HepG2 (cell line): ENCODE data around the gene SLC9A8. TPM values are rescaled to one million over a fixed set of nuclear protein-coding genes. Genes with fewer than 3 reads are reported as not detected.

ENCODE experiments used
- CHCHD3 ChIP-seq: sonication (generic); formaldehyde crosslinking; IDR thresholded peaks from 2 replicates; pipeline ENCODE4 v1.8.0; 2022; ENCODE audit warnings: mild to moderate bottlenecking, missing genetic modification reagents, moderate library complexity
- CHD2 ChIP-seq: IDR thresholded peaks from 2 replicates; pipeline ENCODE4 v1.6.1; 2011; ENCODE audit warnings: low read depth, low read length, improper control_type of control experiment
- PPARG ChIP-seq: conservative IDR thresholded peaks from 2 replicates; pipeline ENCODE4 v1.6.1; 2016; ENCODE audit warnings: missing biosample characterization, missing genetic modification reagents
- PRDM4 ChIP-seq: sonication (generic); formaldehyde crosslinking; IDR thresholded peaks from 2 replicates; pipeline ENCODE4 v1.9.0; 2021; ENCODE audit warnings: missing genetic modification reagents, borderline replicate concordance
- PRMT3 ChIP-seq: sonication (generic); formaldehyde crosslinking; IDR thresholded peaks from 2 replicates; pipeline ENCODE4 v1.8.1; 2022; ENCODE audit warnings: low read depth, mild to moderate bottlenecking, moderate library complexity, missing genetic modification reagents, borderline replicate concordance
- RFX5 ChIP-seq: IDR thresholded peaks from 2 replicates; pipeline ENCODE4 v1.6.1; 2011; ENCODE audit warnings: low read depth, low read length, improper control_type of control experiment
- SCMH1 ChIP-seq: sonication (generic); formaldehyde crosslinking; IDR thresholded peaks from 2 replicates; pipeline ENCODE4 v1.9.0; 2021; ENCODE audit warnings: missing genetic modification reagents, mild to moderate bottlenecking, borderline replicate concordance
- ZBTB49 ChIP-seq: sonication (generic); formaldehyde crosslinking; IDR thresholded peaks from 2 replicates; pipeline ENCODE4 v1.4.0; 2020; ENCODE audit warnings: missing genetic modification reagents, borderline replicate concordance
- ZFP36 ChIP-seq: fragments of 150-350 bp; IDR thresholded peaks from 2 replicates; pipeline ENCODE4 v1.6.1; 2018; ENCODE audit warnings: borderline replicate concordance, low read length, low read depth; ENCODE audit not compliant: partially characterized antibody
- ZHX1 ChIP-seq: sonication (generic); formaldehyde crosslinking; IDR thresholded peaks from 2 replicates; pipeline ENCODE4 v1.8.1; 2022; ENCODE audit warnings: low read depth, mild to moderate bottlenecking, missing genetic modification reagents
- ZNF350 ChIP-seq: sonication (generic); formaldehyde crosslinking; IDR thresholded peaks from 2 replicates; pipeline ENCODE4 v1.4.0; 2020; ENCODE audit warnings: mild to moderate bottlenecking, low read depth, missing genetic modification reagents, borderline replicate concordance
- ZNF530 ChIP-seq: sonication (generic); formaldehyde crosslinking; IDR thresholded peaks from 2 replicates; pipeline ENCODE4 v1.5.0; 2020; ENCODE audit warnings: low read depth, mild to moderate bottlenecking, missing genetic modification reagents
- ZNF784 ChIP-seq: sonication (generic); formaldehyde crosslinking; IDR thresholded peaks from 2 replicates; pipeline ENCODE4 v1.5.1; 2020; ENCODE audit warnings: missing genetic modification reagents, mild to moderate bottlenecking, borderline replicate concordance
- polyA plus RNA-seq, 8 experiments: library from polyadenylated mRNA; depleted of rRNA in 3 of 8; stranded (reverse) in 7 of 8; unstranded in 1 of 8; fragments of >200 nt; fragmentation: Illumina TruSeq in 4 of 8; extraction: Trizol in 4 of 8; gene quantifications; 2 replicates each; pipeline versions ENCODE4 v1.2.1 to v1.2.3, GENCODE V29; 2011 to 2016; ENCODE audit warnings: low read depth in 4 of 8, missing spikeins in 1 of 8, mixed read lengths in 1 of 8; ENCODE audit not compliant: insufficient read depth in 1 of 8
- total RNA-seq, 5 experiments: library from RNA; depleted of rRNA; stranded (reverse); fragments of >200 nt; fragmentation: Illumina TruSeq; extraction: Trizol; gene quantifications; 2 replicates each; pipeline ENCODE4 v1.2.3, GENCODE V29; 2016; ENCODE audit warnings: low read depth in 1 of 5
- TF ChIP-seq, protein P1 (sequence below): sonication (generic); formaldehyde crosslinking; IDR thresholded peaks from 2 replicates; pipeline ENCODE4 v1.4.0; 2020; ENCODE audit warnings: missing genetic modification reagents

Gene SLC9A8
- total and polyA plus RNA-seq, 2 of the 13 experiments (the other 11 are each of a cell fraction or from before 2014, with no cell fraction given): 4.1 to 7.4 TPM

GRCh38 chr20:49915380-49916145 is 102.9 kb downstream of the SLC9A8 start, which contains the start of gene SPATA2 (continued):
- no peak for TF ChIP-seq SCMH1 (CRISPR knock-in tag)
- TF ChIP-seq PRMT3 (CRISPR knock-in tag): no peak
- TF ChIP-seq ZFP36: peak; percentile 92
- TF ChIP-seq PRDM4: no peak
- no peak for TF ChIP-seq ZNF530 (CRISPR knock-in tag)
- TF ChIP-seq ZBTB49 (CRISPR knock-in tag): peak; percentile 93; the same call in 1 of the 2 replicates
- peak; percentile 97 for TF ChIP-seq ZNF350
- TF ChIP-seq ZHX1 (CRISPR knock-in tag): peak; percentile 95
- TF ChIP-seq CHD2: peak; percentile 80
- TF ChIP-seq ZNF784 (CRISPR knock-in tag): peak; percentile 66; the same call in 1 of the 2 replicates
- TF ChIP-seq RFX5: peak; percentile 75; the same call in 1 of the 2 replicates
- TF ChIP-seq, protein P1, sequence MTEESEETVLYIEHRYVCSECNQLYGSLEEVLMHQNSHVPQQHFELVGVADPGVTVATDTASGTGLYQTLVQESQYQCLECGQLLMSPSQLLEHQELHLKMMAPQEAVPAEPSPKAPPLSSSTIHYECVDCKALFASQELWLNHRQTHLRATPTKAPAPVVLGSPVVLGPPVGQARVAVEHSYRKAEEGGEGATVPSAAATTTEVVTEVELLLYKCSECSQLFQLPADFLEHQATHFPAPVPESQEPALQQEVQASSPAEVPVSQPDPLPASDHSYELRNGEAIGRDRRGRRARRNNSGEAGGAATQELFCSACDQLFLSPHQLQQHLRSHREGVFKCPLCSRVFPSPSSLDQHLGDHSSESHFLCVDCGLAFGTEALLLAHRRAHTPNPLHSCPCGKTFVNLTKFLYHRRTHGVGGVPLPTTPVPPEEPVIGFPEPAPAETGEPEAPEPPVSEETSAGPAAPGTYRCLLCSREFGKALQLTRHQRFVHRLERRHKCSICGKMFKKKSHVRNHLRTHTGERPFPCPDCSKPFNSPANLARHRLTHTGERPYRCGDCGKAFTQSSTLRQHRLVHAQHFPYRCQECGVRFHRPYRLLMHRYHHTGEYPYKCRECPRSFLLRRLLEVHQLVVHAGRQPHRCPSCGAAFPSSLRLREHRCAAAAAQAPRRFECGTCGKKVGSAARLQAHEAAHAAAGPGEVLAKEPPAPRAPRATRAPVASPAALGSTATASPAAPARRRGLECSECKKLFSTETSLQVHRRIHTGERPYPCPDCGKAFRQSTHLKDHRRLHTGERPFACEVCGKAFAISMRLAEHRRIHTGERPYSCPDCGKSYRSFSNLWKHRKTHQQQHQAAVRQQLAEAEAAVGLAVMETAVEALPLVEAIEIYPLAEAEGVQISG (CRISPR knock-in tag): peak; percentile 96
- TF ChIP-seq CHCHD3 (CRISPR knock-in tag): 0 out of 2 replicates have a peak, but pooled peaks have one; percentile 58
- TF ChIP-seq PPARG (CRISPR knock-in tag): peak; percentile 31
